ENCODE data around the gene LRR1. TPM values are rescaled to one million over a fixed set of nuclear protein-coding genes. Genes with fewer than 3 reads are reported as not detected.

The LRR1 gene
- total RNA-seq, 2 donors from 2014 or later, result 7.0 to 8.4 TPM

DNA sequence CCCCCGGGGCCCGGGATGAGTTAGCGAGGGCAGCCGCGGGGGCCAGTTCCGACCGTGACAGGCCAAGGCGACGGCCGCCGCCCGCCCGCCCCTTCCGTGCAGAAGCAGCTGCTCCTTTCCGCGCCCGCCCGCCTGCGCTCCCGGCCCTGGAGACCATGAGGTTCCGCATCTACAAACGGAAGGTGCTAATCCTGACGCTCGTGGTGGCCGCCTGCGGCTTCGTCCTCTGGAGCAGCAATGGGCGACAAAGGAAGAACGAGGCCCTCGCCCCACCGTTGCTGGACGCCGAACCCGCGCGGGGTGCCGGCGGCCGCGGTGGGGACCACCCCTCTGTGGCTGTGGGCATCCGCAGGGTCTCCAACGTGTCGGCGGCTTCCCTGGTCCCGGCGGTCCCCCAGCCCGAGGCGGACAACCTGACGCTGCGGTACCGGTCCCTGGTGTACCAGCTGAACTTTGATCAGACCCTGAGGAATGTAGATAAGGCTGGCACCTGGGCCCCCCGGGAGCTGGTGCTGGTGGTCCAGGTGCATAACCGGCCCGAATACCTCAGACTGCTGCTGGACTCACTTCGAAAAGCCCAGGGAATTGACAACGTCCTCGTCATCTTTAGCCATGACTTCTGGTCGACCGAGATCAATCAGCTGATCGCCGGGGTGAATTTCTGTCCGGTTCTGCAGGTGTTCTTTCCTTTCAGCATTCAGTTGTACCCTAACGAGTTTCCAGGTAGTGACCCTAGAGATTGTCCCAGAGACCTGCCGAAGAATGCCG lies 22.6 kb downstream of the LRR1 start:
- DNase-seq (ENCODE audit: low spot score), result peak; percentile 27
- Histone ChIP-seq H3K9me3 (no peaks in the 10 kb centered on the region), H3K36me3 (no peaks in the 10 kb centered on the region), H3K27me3 (replicated peaks; ENCODE audit: insufficient read depth) (no peaks in the 10 kb centered on the region), H3K27ac (peak overlapping the region; percentile 92), H3K4me3 (peak overlapping the region; percentile 94 to 95), H3K4me1 (replicated peaks) (peaks cover 6% of the 10 kb centered on the region)
- WGBS, result 3% methylated on average over 43 of the region's 65 CpGs
- intact Hi-C loops (cut with DNase I), result no loop called here
- TF ChIP-seq POLR2AphosphoS5 (IDR thresholded peaks at IDR 0.05), result no peak
- TF ChIP-seq, protein P1, sequence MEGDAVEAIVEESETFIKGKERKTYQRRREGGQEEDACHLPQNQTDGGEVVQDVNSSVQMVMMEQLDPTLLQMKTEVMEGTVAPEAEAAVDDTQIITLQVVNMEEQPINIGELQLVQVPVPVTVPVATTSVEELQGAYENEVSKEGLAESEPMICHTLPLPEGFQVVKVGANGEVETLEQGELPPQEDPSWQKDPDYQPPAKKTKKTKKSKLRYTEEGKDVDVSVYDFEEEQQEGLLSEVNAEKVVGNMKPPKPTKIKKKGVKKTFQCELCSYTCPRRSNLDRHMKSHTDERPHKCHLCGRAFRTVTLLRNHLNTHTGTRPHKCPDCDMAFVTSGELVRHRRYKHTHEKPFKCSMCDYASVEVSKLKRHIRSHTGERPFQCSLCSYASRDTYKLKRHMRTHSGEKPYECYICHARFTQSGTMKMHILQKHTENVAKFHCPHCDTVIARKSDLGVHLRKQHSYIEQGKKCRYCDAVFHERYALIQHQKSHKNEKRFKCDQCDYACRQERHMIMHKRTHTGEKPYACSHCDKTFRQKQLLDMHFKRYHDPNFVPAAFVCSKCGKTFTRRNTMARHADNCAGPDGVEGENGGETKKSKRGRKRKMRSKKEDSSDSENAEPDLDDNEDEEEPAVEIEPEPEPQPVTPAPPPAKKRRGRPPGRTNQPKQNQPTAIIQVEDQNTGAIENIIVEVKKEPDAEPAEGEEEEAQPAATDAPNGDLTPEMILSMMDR (IDR thresholded peaks at IDR 0.05), result no peak
- TF ChIP-seq POLR2A (IDR thresholded peaks at IDR 0.05), result no peak

DNA sequence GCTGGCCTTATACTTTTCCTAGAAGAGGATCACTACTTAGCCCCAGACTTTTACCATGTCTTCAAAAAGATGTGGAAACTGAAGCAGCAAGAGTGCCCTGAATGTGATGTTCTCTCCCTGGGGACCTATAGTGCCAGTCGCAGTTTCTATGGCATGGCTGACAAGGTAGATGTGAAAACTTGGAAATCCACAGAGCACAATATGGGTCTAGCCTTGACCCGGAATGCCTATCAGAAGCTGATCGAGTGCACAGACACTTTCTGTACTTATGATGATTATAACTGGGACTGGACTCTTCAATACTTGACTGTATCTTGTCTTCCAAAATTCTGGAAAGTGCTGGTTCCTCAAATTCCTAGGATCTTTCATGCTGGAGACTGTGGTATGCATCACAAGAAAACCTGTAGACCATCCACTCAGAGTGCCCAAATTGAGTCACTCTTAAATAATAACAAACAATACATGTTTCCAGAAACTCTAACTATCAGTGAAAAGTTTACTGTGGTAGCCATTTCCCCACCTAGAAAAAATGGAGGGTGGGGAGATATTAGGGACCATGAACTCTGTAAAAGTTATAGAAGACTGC lies 23.4 kb downstream of the LRR1 start:
- no peaks in the 10 kb centered on the region for H3K36me3 ChIP-seq
- no peaks in the 10 kb centered on the region for H3K27me3 ChIP-seq (replicated peaks; ENCODE audit: insufficient read depth)
- WGBS, result 76% methylated on average over 3 of the region's 3 CpGs
- H3K9me3 ChIP-seq, result no peaks in the 10 kb centered on the region
- DNase-seq (ENCODE audit: low spot score), result no peak
- TF ChIP-seq POLR2AphosphoS5 (IDR thresholded peaks at IDR 0.05) (no peak), POLR2A (IDR thresholded peaks at IDR 0.05) (no peak)
- TF ChIP-seq, protein P1 (IDR thresholded peaks at IDR 0.05), result no peak
- intact Hi-C loops (cut with DNase I), result no loop called here
- H3K27ac ChIP-seq, result no peak overlapping the region
- peaks cover 6% of the 10 kb centered on the region for H3K4me1 ChIP-seq (replicated peaks)
- H3K4me3 ChIP-seq, result peak overlapping the region; percentile 94 to 95

DNA sequence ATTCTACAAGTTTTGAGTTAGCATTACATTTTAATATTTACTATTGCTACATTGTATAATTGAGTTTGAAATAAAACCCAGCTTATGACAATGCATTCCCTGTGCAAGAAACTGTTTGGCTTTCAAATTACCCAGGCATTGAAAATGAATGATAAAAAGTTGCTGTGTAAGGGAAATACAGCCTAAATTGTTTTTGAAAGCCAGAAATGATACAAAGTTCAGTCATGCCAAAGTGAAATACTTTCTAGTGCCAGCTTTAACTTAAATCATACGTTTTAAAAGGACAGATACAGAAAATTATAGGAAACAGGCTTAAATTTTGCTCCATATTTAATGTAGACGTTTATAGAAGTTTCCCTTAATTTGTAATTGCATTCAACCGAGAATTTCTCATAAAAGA lies 24.6 kb downstream of the LRR1 start:
- intact Hi-C loops (cut with DNase I), result no loop called here
- Histone ChIP-seq H3K9me3 (no peaks in the 10 kb centered on the region), H3K36me3 (no peaks in the 10 kb centered on the region), H3K27me3 (replicated peaks; ENCODE audit: insufficient read depth) (no peaks in the 10 kb centered on the region), H3K27ac (no peak overlapping the region), H3K4me1 (replicated peaks) (peaks cover 6% of the 10 kb centered on the region), H3K4me3 (no peak overlapping the region)
- 54% methylated on average over 3 of the region's 3 CpGs for WGBS
- TF ChIP-seq POLR2AphosphoS5 (IDR thresholded peaks at IDR 0.05), result no peak
- TF ChIP-seq POLR2A (IDR thresholded peaks at IDR 0.05), result no peak
- TF ChIP-seq, protein P1 (IDR thresholded peaks at IDR 0.05), result no peak
- DNase-seq (ENCODE audit: low spot score), result no peak

DNA sequence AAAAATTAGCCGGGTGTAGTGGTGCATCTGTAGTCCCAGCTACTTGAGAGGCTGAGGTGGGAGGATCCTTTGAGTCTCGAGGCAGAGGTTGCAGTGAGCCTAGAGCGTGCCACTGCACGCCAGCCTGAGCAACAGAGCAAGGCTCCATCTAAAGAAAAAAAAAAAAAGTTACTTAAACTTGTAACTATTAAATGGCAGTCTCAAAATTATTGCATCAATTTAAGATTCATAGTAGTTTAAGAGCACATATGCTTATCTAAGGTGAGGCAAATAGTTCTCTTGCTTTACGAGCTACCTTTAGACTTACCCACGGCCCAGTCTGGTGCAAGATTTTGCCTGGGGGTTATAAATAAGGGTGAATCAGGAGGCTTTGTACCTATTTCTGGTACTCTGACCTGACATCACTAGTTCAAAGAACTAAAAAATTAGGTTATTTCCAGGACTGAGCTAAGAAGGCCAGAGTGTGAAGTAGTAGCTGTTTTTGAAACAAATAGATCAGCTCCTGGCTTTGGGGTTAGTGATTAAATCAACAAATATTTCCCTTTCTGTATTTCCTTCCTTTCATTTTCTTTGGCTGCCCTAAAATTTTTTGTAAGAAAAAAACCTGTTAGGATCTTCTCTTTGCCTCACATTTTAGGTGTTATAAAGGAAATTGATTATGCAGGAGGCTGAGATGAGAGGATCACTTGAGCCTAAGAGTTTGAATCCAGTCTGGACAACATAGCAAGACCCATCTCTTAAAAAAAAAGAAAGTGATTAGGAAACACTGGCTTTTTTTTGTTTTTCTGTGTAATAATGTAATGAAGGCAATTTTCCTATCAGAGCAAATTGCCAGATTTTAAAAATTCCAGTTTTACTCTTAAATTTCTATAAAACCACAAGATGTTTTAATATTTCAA lies 25.4 kb downstream of the LRR1 start:
- Histone ChIP-seq H3K4me3 (no peak overlapping the region), H3K9me3 (no peaks in the 10 kb centered on the region), H3K4me1 (replicated peaks) (peaks cover 6% of the 10 kb centered on the region), H3K27me3 (replicated peaks; ENCODE audit: insufficient read depth) (no peaks in the 10 kb centered on the region), H3K27ac (no peak overlapping the region), H3K36me3 (no peaks in the 10 kb centered on the region)
- TF ChIP-seq, protein P1 (IDR thresholded peaks at IDR 0.05), result no peak
- no peak for TF ChIP-seq POLR2AphosphoS5 (IDR thresholded peaks at IDR 0.05)
- no peak for TF ChIP-seq POLR2A (IDR thresholded peaks at IDR 0.05)
- intact Hi-C loops (cut with DNase I), result no loop called here
- 64% methylated on average over 6 of the region's 6 CpGs for WGBS
- DNase-seq (ENCODE audit: low spot score), result no peak
